Caco-2 (cell line): ENCODE measurements around the gene ARMC5. TPM values are rescaled to one million over a fixed set of nuclear protein-coding genes. Genes with fewer than 3 reads are reported as not detected.

Experiments
- BruUV-seq: library from RNA; stranded (reverse); fragments of 400-500 nt; replicated peaks from 2 replicates; lab custom pipeline; 2021; lab: Mats Ljungman, UMichigan
- CTCF ChIA-PET: fragments of 300-600 bp; sonication (Branson Sonifier 250); formaldehyde crosslinking; loops from one replicate; lab custom pipeline; 2022; ENCODE audit warnings: antibody characterized with exemption; lab: Charles Lee
- POLR2A ChIA-PET: fragments of 300-600 bp; sonication (Branson Sonifier 250); formaldehyde crosslinking; loops from one replicate; lab custom pipeline; 2022; ENCODE audit warnings: antibody characterized with exemption; lab: Charles Lee
- DNase-seq, 2 experiments: peaks; one replicate each; pipeline versions ENCODE4 v3.0.0 to v3.0.0-alpha.2; 2020 to 2022
- H3K27me3 ChIP-seq: replicated peaks from 2 replicates; pipeline ENCODE4 v1.6.0; 2011; ENCODE audit warnings: low read length; ENCODE audit not compliant: control insufficient read depth, insufficient read depth
- H3K36me3 ChIP-seq: 2 replicates; pipeline ENCODE4 v1.5.1; 2011; ENCODE audit warnings: low read length; ENCODE audit not compliant: control insufficient read depth, insufficient read depth
- H3K4me1 ChIP-seq: fragments of 250-450 bp; sonication (Bioruptor Pico); 2 replicates; pipeline ENCODE4 v1.5.1; 2020; ENCODE audit warnings: mild to moderate bottlenecking
- H3K4me3 ChIP-seq: 2 replicates; pipeline ENCODE4 v1.5.1; 2011; ENCODE audit warnings: low read depth, mild to moderate bottlenecking, control low read depth, low read length
- H3K9me3 ChIP-seq: fragments of 250-450 bp; sonication (Bioruptor Pico); 2 replicates; pipeline ENCODE4 v1.5.1; 2020; ENCODE audit warnings: mild to moderate bottlenecking, moderate library complexity
- H3K27ac Mint-ChIP-seq: one replicate; pipeline ENCODE4 v1.8.0; 2022; ENCODE audit warnings: mixed read lengths; ENCODE audit not compliant: unreplicated experiment
- H3K27me3 Mint-ChIP-seq: one replicate; pipeline ENCODE4 v1.8.0; 2022; ENCODE audit warnings: mixed read lengths; ENCODE audit not compliant: insufficient read depth, unreplicated experiment
- H3K36me3 Mint-ChIP-seq: one replicate; pipeline ENCODE4 v1.8.0; 2022; ENCODE audit warnings: mild to moderate bottlenecking, mixed read lengths; ENCODE audit not compliant: insufficient read depth, unreplicated experiment
- H3K4me1 Mint-ChIP-seq: one replicate; pipeline ENCODE4 v1.8.0; 2022; ENCODE audit warnings: low read depth, mixed read lengths; ENCODE audit not compliant: unreplicated experiment
- H3K4me3 Mint-ChIP-seq: one replicate; pipeline ENCODE4 v1.8.0; 2022; ENCODE audit warnings: mild to moderate bottlenecking, moderate library complexity, mixed read lengths; ENCODE audit not compliant: unreplicated experiment
- H3K9me3 Mint-ChIP-seq: one replicate; pipeline ENCODE4 v1.8.0; 2022; ENCODE audit warnings: mixed read lengths; ENCODE audit not compliant: unreplicated experiment
- CTCF ChIP-seq, 2 experiments: fragments of 200-600 bp in 1 of 2; IDR thresholded peaks; 1 replicate in 1 of 2; 2 replicates in 1 of 2; pipeline versions ENCODE4 v1.5.1 to v1.8.0; 2011 to 2022; ENCODE audit warnings: antibody characterized with exemption in 1 of 2, control low read depth in 1 of 2, inconsistent platforms in 1 of 2, low read depth in 1 of 2, low read length in 1 of 2, mild to moderate bottlenecking in 1 of 2, moderate library complexity in 1 of 2; ENCODE audit not compliant: insufficient read depth in 1 of 2, severe bottlenecking in 1 of 2, unreplicated experiment in 1 of 2
- intact Hi-C: fragments of 100-400 bp; cut with micrococcal nuclease; formaldehyde crosslinking; loops from one replicate; pipeline ENCODE4 v1.10.0; 2022; ENCODE audit not compliant: unreplicated experiment
- total RNA-seq: library from RNA; stranded (reverse); gene quantifications from 2 replicates; pipeline ENCODE4 v1.2.3, GENCODE V29; 2022

The ARMC5 gene
- total RNA-seq, 1 experiment from 2014 or later: 10.2 TPM

DNA sequence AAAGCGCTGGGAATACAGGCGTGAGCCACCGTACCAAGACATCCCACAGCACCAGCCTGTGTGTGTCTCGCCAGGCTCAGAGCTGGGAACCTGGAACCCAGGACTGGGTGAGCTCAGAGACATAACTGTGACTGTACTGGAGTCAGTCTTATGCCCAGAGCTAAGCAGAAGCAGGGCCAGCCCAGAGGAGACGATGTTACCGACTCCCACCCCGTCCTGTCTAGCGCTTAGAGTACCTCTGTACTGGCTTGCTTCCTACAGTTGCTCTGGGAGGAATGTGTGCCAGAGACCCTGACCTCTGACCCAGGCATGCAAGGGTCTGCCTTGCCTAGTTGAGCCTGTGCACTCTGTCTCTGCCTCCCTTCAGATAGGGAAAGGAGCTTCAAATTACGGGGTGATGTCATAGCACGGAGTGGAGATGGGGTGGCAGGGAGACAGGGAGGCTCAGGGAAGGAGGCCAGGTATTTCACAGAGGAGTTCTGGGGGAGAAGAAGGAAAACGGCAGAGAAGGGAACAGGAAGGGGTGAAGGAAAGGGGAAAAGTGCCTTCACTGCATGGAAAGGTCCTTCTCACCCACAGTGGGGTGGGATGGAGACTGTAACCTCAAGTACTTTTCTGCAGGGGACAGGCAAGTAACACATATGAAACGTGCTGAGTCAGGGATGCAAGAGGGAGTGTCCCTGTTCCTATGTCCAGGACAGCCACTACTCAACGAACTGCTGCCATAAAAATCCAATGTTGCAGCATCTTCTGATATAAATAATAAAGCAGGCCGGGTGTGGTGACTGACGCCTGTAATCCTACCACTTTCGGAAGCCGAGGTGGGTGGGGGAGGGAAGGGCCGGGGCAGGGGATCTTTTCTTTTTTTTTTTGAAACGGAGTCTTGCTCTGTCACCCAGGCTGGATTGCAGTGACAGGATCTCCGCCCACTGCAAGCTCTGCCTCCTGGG lies 5.8 kb upstream of the ARMC5 start:
- BruUV-seq: no TSS peak
- DNase-seq: no peak
- intact Hi-C loops: loop anchor here (10.0 kb wide), 2 partner anchors 319 to 421 kb away; partner anchors contain the start of genes PRSS8 and ZNF267
- H3K4me1 Mint-ChIP-seq: peaks cover 13% of the 10 kb centered on the region
- no peaks in the 10 kb centered on the region for H3K9me3 Mint-ChIP-seq
- peaks cover 24% of the 10 kb centered on the region for H3K36me3 Mint-ChIP-seq
- H3K4me3 ChIP-seq: no peak overlapping the region
- TF ChIP-seq CTCF (IDR thresholded peaks at IDR 0.05; ENCODE audit: insufficient read depth in 1 of 2, low read depth in 1 of 2, low read length in 1 of 2, severe bottlenecking in 1 of 2, unreplicated experiment in 1 of 2): no peak
- H3K36me3 ChIP-seq: no peaks in the 10 kb centered on the region; the same call in 1 of the 2 replicates
- ChIA-PET CTCF (interaction anchor here (0.7 kb wide), 2 partner anchors 8 to 318 kb away, joined by 3 read pairs; no protein-coding TSS in a partner anchor), POLR2A (no interaction called here)
- peak overlapping the region; percentile 17 for H3K27ac Mint-ChIP-seq
- no peaks in the 10 kb centered on the region for H3K9me3 ChIP-seq
- H3K27me3 ChIP-seq: no peaks in the 10 kb centered on the region
- no peaks in the 10 kb centered on the region for H3K27me3 Mint-ChIP-seq
- H3K4me1 ChIP-seq: peaks cover 18% of the 10 kb centered on the region
- H3K4me3 Mint-ChIP-seq: no peak overlapping the region

DNA sequence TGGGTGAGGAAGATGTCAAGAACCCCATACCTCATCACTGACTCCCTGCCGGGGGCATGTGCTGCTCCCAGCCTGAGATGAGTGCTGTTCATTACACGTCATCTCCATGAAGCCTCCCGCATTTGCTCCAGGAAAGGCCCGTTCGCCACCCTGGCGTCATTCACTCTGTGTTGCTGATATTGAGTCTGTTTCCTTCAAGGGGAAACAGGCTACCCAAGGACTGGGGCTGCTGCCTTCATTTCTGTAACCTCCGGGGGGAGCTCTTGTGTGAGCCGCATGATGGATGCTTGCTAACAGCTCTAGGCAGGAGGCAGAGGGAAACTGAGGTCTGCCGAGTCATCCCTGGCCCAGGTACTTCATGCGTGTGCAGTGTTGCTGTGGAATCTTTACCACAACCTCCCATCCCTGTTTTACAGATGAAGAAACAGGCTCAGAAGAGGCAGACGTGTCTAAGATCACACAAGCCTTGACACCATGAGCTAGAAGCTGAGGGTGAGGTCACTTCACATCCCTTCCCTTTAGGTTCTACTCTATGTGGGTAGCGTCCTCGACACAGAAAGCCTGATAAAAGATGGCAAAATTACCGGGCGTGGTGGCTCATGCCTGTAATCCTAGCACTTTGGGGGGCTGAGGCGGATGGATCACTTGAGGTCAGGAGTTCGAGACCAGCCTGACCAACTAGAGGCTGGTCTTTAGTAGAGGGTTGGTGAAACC lies 3.5 kb upstream of the ARMC5 start:
- H3K36me3 Mint-ChIP-seq: peaks cover 22% of the 10 kb centered on the region
- no peaks in the 10 kb centered on the region for H3K9me3 Mint-ChIP-seq
- Histone ChIP-seq H3K27me3 (no peaks in the 10 kb centered on the region), H3K4me1 (peaks cover 24% of the 10 kb centered on the region), H3K36me3 (no peaks in the 10 kb centered on the region; the same call in 1 of the 2 replicates), H3K9me3 (no peaks in the 10 kb centered on the region), H3K4me3 (no peak overlapping the region)
- TF ChIP-seq CTCF (IDR thresholded peaks at IDR 0.05; ENCODE audit: insufficient read depth in 1 of 2, low read depth in 1 of 2, low read length in 1 of 2, severe bottlenecking in 1 of 2, unreplicated experiment in 1 of 2): peak in 1 of 2 experiments; percentile 34
- POLR2A ChIA-PET: no interaction called here
- intact Hi-C loops: loop anchor here (10.0 kb wide), 2 partner anchors 321 to 419 kb away; partner anchors contain the start of genes PRSS8 and ZNF267
- BruUV-seq: no TSS peak
- H3K27me3 Mint-ChIP-seq: no peaks in the 10 kb centered on the region
- CTCF ChIA-PET: interaction anchor here (1.0 kb wide), 1 partner anchor 13 kb away, joined by 5 read pairs; the partner anchor contains the start of gene ZNF843
- DNase-seq: no peak
- no peak overlapping the region for H3K27ac Mint-ChIP-seq
- no peak overlapping the region for H3K4me3 Mint-ChIP-seq
- H3K4me1 Mint-ChIP-seq: peaks cover 19% of the 10 kb centered on the region

- no peaks in the 10 kb centered on the region for H3K27me3 Mint-ChIP-seq
- Histone ChIP-seq H3K36me3 (no peaks in the 10 kb centered on the region; the same call in 1 of the 2 replicates), H3K9me3 (no peaks in the 10 kb centered on the region), H3K27me3 (no peaks in the 10 kb centered on the region), H3K4me3 (no peak overlapping the region), H3K4me1 (peaks cover 19% of the 10 kb centered on the region)
- H3K36me3 Mint-ChIP-seq: peaks cover 13% of the 10 kb centered on the region
- DNase-seq: no peak
- POLR2A ChIA-PET: no interaction called here
- peaks cover 13% of the 10 kb centered on the region for H3K4me1 Mint-ChIP-seq
- H3K9me3 Mint-ChIP-seq: no peaks in the 10 kb centered on the region
- CTCF ChIA-PET: interaction anchor here (4.3 kb wide), 1 partner anchor 20 kb away, joined by 33 read pairs; no protein-coding TSS in a partner anchor
- H3K4me3 Mint-ChIP-seq: peak overlapping the region; percentile 79
- H3K27ac Mint-ChIP-seq: no peak overlapping the region
- no peak for TF ChIP-seq CTCF (IDR thresholded peaks at IDR 0.05; ENCODE audit: insufficient read depth in 1 of 2, low read depth in 1 of 2, low read length in 1 of 2, severe bottlenecking in 1 of 2, unreplicated experiment in 1 of 2)
- intact Hi-C loops: loop anchor here (10.0 kb wide), 2 partner anchors 322 to 418 kb away; partner anchors contain the start of genes PRSS8 and ZNF267
- no TSS peak for BruUV-seq
Observed at GRCh38 chr16:31456988-31457360, 2.3 kb upstream of the ARMC5 start.
